Activated CD8-positive, alpha-beta T cell treated with anti-CD3 and anti-CD28 coated beads for 36 hours (primary cell): ENCODE results near the gene TST. TPM values are rescaled to one million over a fixed set of nuclear protein-coding genes. Genes with fewer than 3 reads are reported as not detected.

ENCODE experiments used
- ATAC-seq: fragments of 200-7000 bp; cut with Tn5 transposase; one replicate; pipeline ENCODE4 v1.10.0; 2021; ENCODE audit warnings: mild to moderate bottlenecking, moderate library complexity
- CTCF ChIA-PET: fragments of 350-600 bp; sonication (Branson Sonifier 250); formaldehyde crosslinking; loops from one replicate; lab custom pipeline; 2021; ENCODE audit warnings: antibody characterized with exemption; lab: Charles Lee
- POLR2A ChIA-PET: fragments of 350-600 bp; sonication (Branson Sonifier 250); formaldehyde crosslinking; loops from one replicate; lab custom pipeline; 2021; ENCODE audit warnings: antibody characterized with exemption; lab: Charles Lee
- DNase-seq: peaks from one replicate; pipeline ENCODE4 v3.0.0-alpha.2; 2020
- H3K27ac Mint-ChIP-seq: one replicate; pipeline ENCODE4 v1.8.0; 2021; ENCODE audit warnings: mild to moderate bottlenecking, mixed read lengths
- H3K27me3 Mint-ChIP-seq: one replicate; pipeline ENCODE4 v1.8.0; 2021; ENCODE audit warnings: mixed read lengths
- H3K36me3 Mint-ChIP-seq: one replicate; pipeline ENCODE4 v1.8.0; 2021; ENCODE audit warnings: low read depth, mixed read lengths
- H3K4me1 Mint-ChIP-seq: one replicate; pipeline ENCODE4 v1.8.0; 2021; ENCODE audit warnings: low read depth, mixed read lengths
- H3K4me3 Mint-ChIP-seq: one replicate; pipeline ENCODE4 v1.8.0; 2021; ENCODE audit warnings: mild to moderate bottlenecking, moderate library complexity, mixed read lengths
- H3K9me3 Mint-ChIP-seq: one replicate; pipeline ENCODE4 v1.8.0; 2021; ENCODE audit warnings: mixed read lengths
- CTCF ChIP-seq: fragments of 200-600 bp; IDR thresholded peaks from one replicate; pipeline ENCODE4 v1.8.0; 2022; ENCODE audit warnings: antibody characterized with exemption, mild to moderate bottlenecking
- intact Hi-C: fragments of 100-400 bp; cut with micrococcal nuclease; formaldehyde crosslinking; loops from one replicate; pipeline ENCODE4 v1.10.0; 2022
- total RNA-seq, 2 experiments: library from RNA; stranded (reverse); gene quantifications; one replicate each; pipeline ENCODE4 v1.2.3, GENCODE V29; 2021

TST gene
- 1 to 10 TPM; 1.2 to 1.8 TPM for total RNA-seq

- ChIA-PET POLR2A (interaction anchor here (0.8 to 2.0 kb wide), 5 partner anchors 13 to 243 kb away, joined by 3 to 6 read pairs (median 3); partner anchors contain the start of gene IFT27), CTCF (interaction anchor here (0.9 to 3.0 kb wide), 14 partner anchors 8 to 243 kb away, joined by 3 to 10 read pairs (median 4); partner anchors contain the start of gene IFT27)
- DNase-seq: peak; percentile 31
- Mint-ChIP-seq H3K9me3 (no peaks in the 10 kb centered on the region), H3K36me3 (no peaks in the 10 kb centered on the region), H3K27ac (peak within 1 kb of the TSS; percentile 69), H3K27me3 (peaks cover 21% of the 10 kb centered on the region), H3K4me1 (peaks cover 6% of the 10 kb centered on the region), H3K4me3 (peak within 1 kb of the TSS; percentile 81)
- intact Hi-C loops: no loop called here
- ATAC-seq: peak; percentile 73
- TF ChIP-seq CTCF: peak; percentile 6
These were observed at the start of gene TST, which contains the start of gene MPST for GRCh38 chr22:37019309-37020191. Gene TST, minus strand, starts transcription at chr22:37019447. Its CDS starts 715 bp downstream, at chr22:37018732. Gene MPST, plus strand, starts transcription at chr22:37019742. Its CDS starts 95 bp downstream, at chr22:37019837.

- ChIA-PET POLR2A (interaction anchor here (1.1 to 1.2 kb wide), 2 partner anchors 53 to 103 kb away, joined by 3 to 4 read pairs; no protein-coding TSS in a partner anchor), CTCF (interaction anchor here (0.9 to 1.0 kb wide), 2 partner anchors 79 to 131 kb away, joined by 3 read pairs; no protein-coding TSS in a partner anchor)
- no peak overlapping the region for H3K4me3 Mint-ChIP-seq
- intact Hi-C loops: no loop called here
- ATAC-seq: peak; percentile 46
- no peak for DNase-seq
- no peaks in the 10 kb centered on the region for H3K9me3 Mint-ChIP-seq
- peaks cover 2% of the 10 kb centered on the region for H3K4me1 Mint-ChIP-seq
- peaks cover 26% of the 10 kb centered on the region for H3K27me3 Mint-ChIP-seq
- no peak for TF ChIP-seq CTCF
- no peak overlapping the region for H3K27ac Mint-ChIP-seq
- H3K36me3 Mint-ChIP-seq: peaks cover 4% of the 10 kb centered on the region
These were observed 49.6 kb upstream of the TST start for GRCh38 chr22:37068859-37069258.

- no peak overlapping the region for H3K27ac Mint-ChIP-seq
- peaks cover 26% of the 10 kb centered on the region for H3K27me3 Mint-ChIP-seq
- CTCF ChIA-PET: no interaction called here
- ATAC-seq: no peak
- POLR2A ChIA-PET: interaction anchor here (1.1 to 1.5 kb wide), 3 partner anchors 15 to 191 kb away, joined by 3 to 6 read pairs (median 3); partner anchors contain the start of gene KCTD17
- H3K36me3 Mint-ChIP-seq: peaks cover 4% of the 10 kb centered on the region
- DNase-seq: no peak
- peaks cover 12% of the 10 kb centered on the region for H3K4me1 Mint-ChIP-seq
- intact Hi-C loops: no loop called here
- no peak for TF ChIP-seq CTCF
- H3K4me3 Mint-ChIP-seq: no peak overlapping the region
- no peaks in the 10 kb centered on the region for H3K9me3 Mint-ChIP-seq
These were observed 48.2 kb upstream of the TST start for GRCh38 chr22:37067428-37067827.

- no peak for DNase-seq
- Mint-ChIP-seq H3K9me3 (no peaks in the 10 kb centered on the region), H3K4me1 (peaks cover 25% of the 10 kb centered on the region), H3K36me3 (peaks cover 4% of the 10 kb centered on the region), H3K27ac (no peak overlapping the region), H3K4me3 (no peak overlapping the region), H3K27me3 (peaks cover 26% of the 10 kb centered on the region)
- CTCF ChIA-PET: no interaction called here
- intact Hi-C loops: no loop called here
- no peak for ATAC-seq
- no peak for TF ChIP-seq CTCF
- POLR2A ChIA-PET: interaction anchor here (0.6 to 2.2 kb wide), 6 partner anchors 12 to 759 kb away, joined by 3 to 6 read pairs (median 4); no protein-coding TSS in a partner anchor
These were observed 46.7 kb upstream of the TST start for GRCh38 chr22:37065961-37066360.
